LoVo (cell line): Measurements from ENCODE around the gene ALG10.
"Not testable (repeated sequence)": the region's sequence is repeated elsewhere in the genome, so short reads cannot be mapped to it uniquely, and the experiment has no call there.

Experiments used
- DNase-seq: peaks from one replicate; pipeline ENCODE4 v3.0.0-alpha.2; 2016; ENCODE audit warnings: low spot score

Gene ALG10, protein sequence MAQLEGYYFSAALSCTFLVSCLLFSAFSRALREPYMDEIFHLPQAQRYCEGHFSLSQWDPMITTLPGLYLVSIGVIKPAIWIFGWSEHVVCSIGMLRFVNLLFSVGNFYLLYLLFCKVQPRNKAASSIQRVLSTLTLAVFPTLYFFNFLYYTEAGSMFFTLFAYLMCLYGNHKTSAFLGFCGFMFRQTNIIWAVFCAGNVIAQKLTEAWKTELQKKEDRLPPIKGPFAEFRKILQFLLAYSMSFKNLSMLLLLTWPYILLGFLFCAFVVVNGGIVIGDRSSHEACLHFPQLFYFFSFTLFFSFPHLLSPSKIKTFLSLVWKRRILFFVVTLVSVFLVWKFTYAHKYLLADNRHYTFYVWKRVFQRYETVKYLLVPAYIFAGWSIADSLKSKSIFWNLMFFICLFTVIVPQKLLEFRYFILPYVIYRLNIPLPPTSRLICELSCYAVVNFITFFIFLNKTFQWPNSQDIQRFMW

DNA sequence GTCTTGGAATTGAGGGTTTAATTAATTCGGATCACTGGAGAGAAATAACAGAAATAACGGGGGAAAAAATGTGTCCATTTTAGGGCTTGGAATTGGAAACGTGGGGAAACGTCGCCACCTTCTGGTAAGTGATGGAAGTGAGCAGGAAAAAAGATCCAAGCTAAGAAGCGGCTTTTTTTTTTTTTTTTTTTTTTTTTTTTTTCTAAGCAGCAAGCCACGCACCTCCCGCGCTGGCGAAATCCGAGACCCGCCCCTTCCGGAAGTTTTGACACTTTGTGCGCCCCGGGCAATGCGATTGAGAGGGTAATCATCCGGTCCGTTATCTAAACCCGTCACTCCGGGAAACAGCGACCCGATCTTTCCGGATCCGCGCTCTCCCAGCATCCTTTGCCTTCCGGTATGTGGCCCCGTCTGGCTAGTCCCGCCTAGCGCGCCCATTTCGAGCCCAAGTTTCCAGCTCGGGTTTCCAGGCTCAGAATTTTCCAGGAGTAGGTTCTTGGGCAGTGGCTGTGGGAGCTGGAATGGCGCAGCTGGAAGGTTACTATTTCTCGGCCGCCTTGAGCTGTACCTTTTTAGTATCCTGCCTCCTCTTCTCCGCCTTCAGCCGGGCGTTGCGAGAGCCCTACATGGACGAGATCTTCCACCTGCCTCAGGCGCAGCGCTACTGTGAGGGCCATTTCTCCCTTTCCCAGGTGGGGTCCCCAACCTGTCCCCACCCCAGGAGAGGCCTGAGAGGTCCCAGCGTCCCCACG, at the start of gene ALG10:
Gene ALG10, plus strand, starts transcription at position 418 of the 752 bp plus-strand sequence. Its CDS starts 104 bp downstream, at position 522.
- DNase-seq: peak; percentile 99

DNA sequence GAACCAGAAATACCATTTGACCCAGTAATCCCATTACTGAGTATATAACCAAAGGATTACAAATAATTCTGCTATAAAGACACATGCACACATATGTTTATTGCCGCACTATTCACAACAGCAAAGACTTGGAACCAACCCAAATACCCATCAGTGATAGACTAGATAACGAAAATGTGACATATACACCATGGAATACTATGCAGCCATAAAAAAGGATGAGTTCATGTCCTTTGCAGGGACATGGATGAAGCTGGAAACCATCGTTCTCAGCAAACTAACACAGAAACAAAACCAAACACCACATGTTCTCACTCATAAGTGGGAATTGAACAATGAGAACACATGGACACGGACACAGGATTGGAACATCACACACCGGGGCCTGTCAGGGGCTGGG, 49.4 kb upstream of the ALG10 start:
- not testable (repeated sequence) for DNase-seq

DNA sequence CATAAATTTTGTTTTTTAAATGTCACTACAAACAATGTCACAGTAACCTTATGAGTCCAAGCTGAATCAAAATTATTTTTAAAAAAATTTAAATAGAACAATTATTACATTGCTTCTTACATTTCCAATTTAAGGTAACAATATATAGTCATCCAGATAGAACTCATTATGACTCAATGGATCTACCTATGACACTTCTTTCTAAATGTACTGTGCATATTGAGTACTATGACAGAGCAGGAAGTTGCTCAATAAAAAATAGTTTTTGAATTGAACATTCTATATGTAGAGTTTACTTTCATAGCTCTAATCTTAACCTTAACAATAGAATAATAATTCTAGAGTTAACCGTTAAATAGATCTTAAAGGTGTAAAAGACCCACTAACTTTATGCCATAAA, 44.4 kb upstream of the ALG10 start:
- no peak for DNase-seq

DNA sequence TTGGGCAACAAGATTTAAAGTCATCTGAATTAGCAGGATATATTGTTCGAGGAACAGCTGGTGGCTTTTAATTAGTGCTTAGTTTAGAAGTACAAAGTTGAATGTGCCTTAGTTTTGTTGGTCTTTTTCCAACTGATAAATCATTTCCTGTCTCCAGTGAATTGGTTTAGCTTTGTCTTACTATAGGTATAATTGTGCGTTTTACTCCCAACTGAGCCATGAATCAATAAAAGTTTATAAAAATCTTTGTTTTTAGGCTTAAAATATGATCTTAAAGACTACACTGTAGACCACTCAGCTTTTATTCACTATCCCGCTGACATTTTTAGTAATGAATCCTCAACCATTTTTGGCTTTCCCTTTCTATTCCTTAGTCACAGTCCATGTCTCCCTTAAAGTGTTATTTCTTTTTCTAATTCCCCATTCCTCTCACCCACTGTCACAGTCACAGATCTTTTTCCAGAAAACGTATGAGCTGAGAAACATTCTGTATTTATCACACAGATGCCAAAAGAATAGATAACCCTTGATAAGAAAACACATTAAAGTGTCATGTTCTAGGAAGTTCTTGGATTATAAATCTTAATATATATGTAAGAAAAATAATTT, 34.0 kb upstream of the ALG10 start:
- DNase-seq: no peak

DNA sequence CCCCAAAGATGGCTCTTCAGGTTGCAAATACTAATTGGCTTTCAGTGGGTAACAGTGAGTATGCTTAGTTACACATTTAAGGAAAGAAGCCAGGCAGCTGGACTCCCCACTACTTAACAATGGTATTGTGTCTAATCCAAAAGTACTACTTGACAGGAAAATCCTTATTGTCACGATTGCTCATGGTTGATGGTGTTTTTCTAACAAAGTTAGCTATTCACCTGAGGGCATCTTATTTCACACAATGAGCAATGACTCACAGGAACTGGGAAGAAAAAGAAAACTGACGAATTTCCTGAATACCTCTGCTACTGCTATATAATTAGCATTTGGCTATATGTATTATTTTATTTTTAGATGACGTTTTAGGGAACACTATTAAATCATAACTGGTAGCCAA, 33.4 kb upstream of the ALG10 start:
- no peak for DNase-seq

DNA sequence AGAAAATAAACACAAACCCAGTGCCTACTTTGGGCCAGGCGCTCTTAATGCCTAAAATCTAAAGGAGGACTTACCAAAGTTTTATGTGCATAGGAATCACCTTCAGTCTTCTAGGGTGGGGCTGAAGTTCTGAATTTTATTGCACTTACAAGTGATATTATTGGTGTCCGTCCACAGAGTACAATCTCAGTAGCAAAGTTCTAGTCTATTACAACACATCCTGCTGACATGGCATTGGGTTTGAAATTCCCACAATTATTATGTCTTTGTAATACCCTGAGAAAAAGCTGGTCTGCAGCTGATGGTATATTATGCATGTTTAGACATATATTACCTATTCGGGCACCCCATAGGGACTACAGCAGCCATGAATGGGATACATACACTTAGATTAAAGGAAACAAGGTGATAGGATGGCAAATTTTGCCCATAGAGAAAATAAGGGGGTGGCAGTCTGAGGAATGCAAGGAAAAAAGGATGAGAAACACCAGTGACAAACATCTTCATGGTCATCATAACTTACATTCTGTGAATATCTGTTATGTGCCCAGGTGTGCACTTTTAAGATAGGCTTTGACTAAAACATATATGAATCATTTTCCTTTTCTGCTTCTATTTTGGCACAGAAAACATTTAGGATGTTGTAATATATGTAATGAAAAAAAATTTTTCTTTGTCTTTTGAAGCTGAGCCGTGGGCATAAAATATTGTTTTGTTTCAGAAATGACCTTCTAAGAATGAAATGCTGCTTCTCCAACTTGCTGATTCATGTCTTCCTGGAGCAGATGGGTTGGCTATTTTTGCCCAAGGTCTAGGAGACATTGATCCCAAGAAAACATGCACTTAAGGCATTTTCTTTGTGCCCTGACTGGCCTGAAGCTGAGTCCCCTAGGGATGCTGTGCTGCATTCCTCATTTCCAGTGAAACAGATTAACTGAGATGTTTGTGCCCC, 27.2 kb upstream of the ALG10 start:
- DNase-seq: no peak

DNA sequence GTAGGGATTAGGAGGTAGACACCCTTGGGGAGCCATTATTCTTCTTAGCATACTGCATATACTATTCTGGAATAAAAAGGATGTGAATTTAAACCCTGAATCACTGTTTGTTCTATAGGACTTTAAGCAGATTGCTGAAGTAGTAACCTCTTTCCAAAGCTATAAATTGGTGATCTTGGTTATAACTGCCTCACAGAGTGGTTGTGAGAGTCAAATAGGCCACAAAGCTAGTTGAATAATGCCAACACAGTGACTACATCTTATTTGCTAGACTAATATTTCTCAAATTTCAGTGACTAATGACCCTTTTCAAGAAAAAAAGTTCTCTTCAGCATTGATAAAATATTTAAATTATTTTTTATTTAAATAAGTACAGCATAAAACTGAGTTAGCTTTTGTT, 13.5 kb upstream of the ALG10 start:
- not testable (repeated sequence) for DNase-seq

DNA sequence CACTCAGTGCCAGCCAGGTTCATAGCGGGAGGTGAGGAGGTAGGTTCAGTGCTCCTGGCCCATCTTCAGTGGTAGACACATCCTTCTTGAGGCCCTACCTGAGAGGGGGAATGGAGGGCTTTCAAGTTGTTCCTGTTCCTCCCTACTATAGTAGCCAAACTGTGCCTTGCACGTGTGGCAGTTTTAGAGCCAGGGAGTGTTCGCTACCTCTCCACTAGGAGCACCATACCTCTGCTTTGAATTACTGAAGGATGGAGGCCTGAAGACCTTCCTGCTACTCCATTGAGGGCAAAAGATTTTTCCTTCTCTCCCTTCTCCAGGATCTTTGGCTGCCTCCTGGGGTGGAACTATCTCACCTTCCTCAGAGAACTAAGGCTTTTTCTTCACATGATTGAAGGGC, 5.9 kb upstream of the ALG10 start:
- DNase-seq: no peak

DNA sequence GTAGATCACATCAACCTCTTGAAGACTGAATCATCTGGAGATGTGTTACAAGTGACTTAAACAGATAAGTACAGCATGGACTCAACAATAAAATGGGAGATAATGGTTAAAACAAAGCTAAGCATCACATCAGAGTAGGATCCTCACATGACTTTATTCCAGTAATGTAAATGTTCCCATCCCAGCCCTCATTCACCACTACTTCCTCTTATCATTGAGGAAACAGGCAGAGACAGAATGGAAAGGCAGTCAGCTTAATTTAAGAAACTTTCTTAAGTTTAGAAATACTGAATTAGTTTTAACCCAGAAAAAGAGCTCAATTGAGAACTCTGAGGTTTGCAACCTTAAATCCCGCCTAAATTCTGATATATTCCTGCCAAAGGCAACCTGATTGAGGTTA, 1.2 kb upstream of the ALG10 start:
- no peak for DNase-seq

DNA sequence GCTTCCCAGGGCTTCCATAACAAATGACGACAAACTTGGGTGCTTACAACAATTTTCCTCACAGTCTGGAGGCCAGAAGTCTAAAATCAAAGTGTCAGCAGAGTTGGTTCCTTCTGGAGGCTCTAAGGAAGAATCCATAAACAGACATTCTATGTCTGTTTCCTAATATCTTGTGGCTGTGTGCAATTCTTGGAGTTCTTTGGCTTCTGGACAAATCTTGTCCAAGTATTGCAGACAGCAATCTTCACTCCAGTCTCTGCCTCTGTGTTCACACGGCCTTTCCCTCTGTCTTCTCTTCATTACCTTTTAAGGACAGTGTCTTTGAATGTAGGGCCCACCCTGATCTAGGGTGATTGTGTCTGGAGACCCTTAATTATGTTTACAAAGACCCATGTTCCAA, 5.4 kb downstream of the ALG10 start:
- DNase-seq: not testable (repeated sequence)

DNA sequence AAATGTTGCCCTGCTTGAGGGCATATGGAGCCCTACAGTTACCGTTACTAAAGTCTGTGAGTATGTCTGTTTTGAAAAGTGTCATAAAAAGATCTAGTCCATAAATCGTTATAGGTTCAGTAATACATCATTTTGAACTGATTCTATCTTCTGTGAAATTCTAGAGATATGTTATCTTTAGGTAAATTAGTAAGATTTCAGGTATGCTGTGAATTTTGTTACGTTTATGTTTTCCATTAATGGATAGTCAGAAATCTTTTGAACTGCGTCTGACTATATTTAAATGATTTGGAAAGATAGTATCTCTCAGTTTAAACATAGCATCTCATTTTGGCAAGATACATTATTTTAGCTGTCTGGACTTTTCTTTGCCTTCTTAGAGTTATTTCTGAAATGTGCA, 8.3 kb downstream of the ALG10 start:
- no peak for DNase-seq

DNA sequence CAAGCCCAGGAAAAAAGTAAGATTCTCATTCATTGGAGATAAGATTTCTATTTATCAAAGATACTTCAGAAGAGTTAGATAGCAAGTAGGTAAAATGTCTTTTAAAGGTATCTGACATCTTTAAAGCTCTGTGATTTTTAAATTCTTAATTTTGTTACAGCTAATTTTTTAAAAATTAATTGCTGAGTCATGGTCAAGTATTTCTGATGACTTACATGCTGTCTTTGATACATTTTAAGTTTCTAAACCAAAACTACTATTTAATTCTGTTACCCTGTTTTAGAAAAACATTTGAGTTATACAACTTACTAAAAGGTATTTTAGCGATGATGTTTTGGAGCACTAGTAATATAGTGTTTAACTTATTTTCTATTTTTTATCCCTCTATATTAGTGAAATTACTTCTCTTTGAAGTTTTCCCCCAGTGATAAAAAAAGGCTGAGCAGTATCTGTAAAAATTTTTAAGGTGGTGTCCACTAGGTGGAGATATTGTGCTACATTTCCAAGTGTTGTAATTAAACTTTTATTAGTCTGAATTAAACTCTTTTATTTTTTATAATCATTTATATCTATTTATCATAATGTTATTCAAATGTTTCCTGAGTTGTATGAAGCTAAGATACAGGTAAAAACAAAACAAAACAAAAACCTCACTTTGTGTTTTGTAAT, 11.5 kb downstream of the ALG10 start:
- peak; percentile 62 for DNase-seq

DNA sequence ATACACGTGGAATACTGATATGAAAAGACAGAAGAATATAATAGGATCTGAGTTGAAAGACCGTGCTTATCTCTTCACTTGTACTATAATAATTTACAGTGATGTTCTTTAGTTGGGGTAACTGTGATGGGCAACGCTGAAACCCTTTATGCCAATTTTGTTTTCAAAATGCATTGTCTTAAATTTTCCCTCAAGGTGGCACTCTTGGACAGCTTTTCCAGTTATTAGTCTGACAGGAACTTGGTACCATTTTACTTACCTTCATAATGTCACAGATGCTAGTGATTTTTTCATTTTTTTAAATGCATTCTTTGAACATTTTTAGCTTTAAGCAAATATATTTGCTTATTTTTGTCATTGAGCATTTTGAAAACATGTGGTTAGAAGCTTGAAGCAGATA, 16.1 kb downstream of the ALG10 start:
- peak; percentile 9 for DNase-seq

DNA sequence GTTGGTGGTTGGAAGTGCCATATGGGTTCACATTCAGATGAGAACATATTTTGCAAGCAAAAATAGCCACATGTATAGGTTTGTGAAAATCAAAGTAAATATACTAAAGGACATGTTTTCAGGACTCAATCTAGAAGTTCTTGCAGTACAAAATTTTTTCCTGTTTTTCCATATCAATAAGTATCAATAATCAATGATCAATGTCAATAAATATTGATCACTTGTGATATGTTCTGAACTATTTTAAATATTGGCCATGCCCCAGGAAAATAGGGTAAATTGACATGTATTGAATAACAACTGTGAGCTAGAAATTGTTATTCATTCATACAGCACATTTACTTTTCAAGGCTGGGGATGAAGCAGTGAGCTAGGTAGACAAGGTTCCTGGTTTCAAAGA, 24.3 kb downstream of the ALG10 start:
- DNase-seq: no peak

DNA sequence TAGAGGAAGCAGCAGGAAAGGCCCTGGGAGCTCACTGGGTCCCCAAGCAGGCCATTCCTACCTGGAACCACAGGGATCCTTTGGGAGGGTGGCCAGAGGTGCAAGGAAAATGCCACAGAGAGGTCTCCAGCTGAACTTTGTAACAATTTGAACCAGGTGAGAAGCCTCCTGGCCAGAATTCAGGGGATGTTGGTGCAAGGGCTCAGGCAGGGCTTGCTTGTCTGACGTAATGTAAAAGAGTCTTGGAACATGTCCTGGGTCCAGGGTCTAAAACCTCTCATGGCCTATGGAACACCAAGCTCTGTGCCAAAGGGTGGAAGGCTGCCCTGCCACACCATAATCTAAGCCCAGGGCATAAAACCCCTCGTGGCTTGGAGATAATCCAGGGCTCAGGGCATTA, 25.6 kb downstream of the ALG10 start:
- not testable (repeated sequence) for DNase-seq

DNA sequence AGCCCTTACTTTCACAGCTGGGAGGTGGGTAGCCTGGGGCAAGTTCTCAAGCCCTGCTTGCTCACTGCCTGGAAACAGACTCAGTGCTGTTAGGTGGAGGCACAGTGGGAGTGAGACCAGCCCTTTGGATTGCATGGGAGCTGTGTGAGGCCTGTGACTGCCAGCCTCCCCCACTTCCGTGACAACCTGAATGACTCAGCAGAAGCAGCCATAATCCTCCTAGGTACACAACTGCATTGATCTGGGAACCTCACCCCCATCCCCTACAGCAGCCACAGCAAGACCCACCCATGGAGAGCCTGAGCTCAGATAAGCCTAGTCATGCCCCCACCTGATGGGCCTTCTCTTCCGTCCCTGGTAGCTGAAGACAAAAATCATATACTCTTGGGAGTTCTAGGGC, 26.4 kb downstream of the ALG10 start:
- DNase-seq: no peak

DNA sequence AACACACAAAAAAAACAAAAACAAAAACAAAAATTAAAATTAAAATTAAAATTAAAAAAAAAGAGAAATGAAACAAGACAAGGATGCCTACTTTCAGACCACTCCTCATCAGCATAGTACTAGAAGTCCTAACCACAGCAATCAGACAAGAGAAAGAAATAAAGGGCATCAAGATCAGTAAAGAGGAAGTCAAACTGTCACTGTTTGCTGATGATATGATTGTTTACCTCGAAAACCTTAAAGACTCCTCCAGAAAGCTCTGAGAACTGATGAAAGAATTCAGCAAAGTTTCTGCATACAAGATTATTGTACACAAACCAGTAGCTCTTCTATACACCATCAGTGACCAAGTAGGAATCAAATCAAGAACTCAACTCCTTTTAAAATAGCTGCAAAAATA, 29.2 kb downstream of the ALG10 start:
- DNase-seq: no peak

DNA sequence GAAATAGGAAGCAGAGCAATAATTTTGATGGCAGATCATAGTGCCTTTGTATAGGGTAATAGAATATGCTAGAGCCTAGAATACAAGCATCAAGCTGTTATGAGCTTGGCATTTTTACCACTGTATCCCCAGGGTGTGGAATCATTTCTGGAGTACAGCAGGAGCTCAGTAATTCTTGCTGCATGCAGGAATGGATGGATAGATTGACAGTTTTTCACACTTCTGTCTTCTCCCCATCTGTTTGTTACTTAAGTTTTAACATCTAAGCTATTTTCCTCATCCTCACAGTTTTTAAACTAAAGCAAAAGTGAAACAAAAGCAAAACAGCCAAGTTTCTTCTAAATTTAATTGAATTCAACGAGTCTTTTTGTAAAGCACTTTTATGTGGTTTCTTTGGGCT, 32.6 kb downstream of the ALG10 start:
- no peak for DNase-seq
